ENCODE results near the gene PRKX. TPM values are rescaled to one million over a fixed set of nuclear protein-coding genes. Genes with fewer than 3 reads are reported as not detected.
"Not testable (repeated sequence)": the region's sequence is repeated elsewhere in the genome, so short reads cannot be mapped to it uniquely, and the experiment has no call there.

Gene PRKX
- total and polyA plus RNA-seq, 9 donors = 3.3 to 23.1 (median 8.3) TPM

DNA sequence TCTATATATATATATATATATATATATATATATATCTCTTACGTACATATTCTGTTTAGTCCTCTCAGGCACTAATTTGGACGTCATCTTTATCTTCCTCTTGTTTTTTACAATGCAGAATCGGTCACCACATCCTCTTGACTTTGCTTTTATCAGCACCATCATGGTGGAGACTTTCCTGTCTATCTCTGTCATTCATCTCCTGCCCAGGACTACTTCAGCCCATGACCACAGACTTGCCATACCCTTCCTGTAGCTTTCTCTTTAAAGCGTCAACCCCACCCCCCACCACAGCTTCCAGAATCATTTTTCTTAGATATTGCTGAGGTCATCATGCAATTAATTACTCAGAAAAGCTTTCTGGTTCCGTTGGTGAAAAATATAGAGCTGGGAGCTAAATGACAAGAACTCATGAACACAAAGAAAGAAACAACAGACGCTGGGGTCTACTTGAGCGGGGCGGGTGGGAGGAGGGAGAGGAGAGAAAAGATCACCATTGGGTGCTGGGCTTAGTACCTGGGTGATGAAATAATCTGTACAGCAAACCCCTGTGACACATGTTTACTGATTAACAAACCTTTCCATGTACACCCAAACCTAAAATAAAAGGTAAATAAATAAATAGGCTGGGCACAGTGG is 30.5 kb upstream of the PRKX start:
- H3K27ac ChIP-seq = no peak overlapping the region
- DNase-seq = no peak
- H3K4me1 ChIP-seq (ENCODE audit: insufficient read depth) = no peaks in the 10 kb centered on the region
- no peaks in the 10 kb centered on the region for H3K9me3 ChIP-seq
- WGBS, 3 donors = 74 to 78% (median 74%) methylated on average over 8 of the region's 8 CpGs
- H3K36me3 ChIP-seq = no peaks in the 10 kb centered on the region
- TF ChIP-seq EP300 (IDR thresholded peaks at IDR 0.05) (no peak), POLR2A (IDR thresholded peaks at IDR 0.05) (no peak)
- TF ChIP-seq, protein P1, sequence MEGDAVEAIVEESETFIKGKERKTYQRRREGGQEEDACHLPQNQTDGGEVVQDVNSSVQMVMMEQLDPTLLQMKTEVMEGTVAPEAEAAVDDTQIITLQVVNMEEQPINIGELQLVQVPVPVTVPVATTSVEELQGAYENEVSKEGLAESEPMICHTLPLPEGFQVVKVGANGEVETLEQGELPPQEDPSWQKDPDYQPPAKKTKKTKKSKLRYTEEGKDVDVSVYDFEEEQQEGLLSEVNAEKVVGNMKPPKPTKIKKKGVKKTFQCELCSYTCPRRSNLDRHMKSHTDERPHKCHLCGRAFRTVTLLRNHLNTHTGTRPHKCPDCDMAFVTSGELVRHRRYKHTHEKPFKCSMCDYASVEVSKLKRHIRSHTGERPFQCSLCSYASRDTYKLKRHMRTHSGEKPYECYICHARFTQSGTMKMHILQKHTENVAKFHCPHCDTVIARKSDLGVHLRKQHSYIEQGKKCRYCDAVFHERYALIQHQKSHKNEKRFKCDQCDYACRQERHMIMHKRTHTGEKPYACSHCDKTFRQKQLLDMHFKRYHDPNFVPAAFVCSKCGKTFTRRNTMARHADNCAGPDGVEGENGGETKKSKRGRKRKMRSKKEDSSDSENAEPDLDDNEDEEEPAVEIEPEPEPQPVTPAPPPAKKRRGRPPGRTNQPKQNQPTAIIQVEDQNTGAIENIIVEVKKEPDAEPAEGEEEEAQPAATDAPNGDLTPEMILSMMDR (IDR thresholded peaks at IDR 0.05) = no peak
- no peaks in the 10 kb centered on the region for H3K27me3 ChIP-seq
- no peak overlapping the region for H3K4me3 ChIP-seq
- intact Hi-C loops (cut with DNase I) = no loop called here

DNA sequence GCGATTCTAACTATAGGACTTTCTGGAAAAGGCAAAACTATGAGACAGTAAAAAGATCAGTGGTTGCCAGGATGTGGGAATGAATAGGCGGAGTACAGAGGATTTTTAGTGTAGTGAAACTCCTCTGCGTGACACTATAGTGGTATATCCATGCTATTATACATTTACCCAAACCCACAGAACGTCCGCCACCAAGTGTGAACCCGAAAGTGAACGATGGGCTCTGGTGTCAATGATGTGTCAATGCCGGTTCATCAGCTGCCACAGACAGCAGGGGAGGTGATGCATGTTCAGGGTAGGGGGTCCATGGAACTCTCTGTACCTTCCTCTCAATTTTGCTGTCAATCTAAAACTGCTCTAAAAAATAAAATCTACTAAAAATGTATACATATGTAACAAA is 27.5 kb upstream of the PRKX start:
- H3K4me3 ChIP-seq; DNase-seq; H3K9me3 ChIP-seq; H3K27ac ChIP-seq; H3K27me3 ChIP-seq; intact Hi-C loops (cut with DNase I); H3K4me1 ChIP-seq (ENCODE audit: insufficient read depth); H3K36me3 ChIP-seq: not testable (repeated sequence)
- 87 to 90% (median 89%) methylated on average over 8 of the region's 8 CpGs for WGBS, 3 donors

DNA sequence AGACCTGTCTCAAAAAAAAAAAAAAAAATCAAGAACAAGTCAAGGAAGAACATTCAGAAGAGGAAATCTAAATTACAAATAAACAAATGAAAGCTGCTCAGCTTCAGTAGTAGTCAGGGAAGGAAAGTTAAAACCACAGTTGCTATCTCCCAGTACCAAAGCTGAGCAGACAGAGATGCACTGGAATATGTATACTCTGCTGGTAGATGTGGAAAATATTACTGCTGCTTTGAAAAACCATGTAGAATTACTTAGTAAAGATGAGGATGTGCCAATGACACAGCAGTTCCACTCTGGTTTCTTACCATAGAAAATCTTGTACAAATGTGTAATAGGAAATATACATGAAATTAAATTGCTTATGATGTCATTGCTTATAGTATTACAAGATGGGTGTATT is 25.1 kb upstream of the PRKX start:
- no peaks in the 10 kb centered on the region for H3K36me3 ChIP-seq
- TF ChIP-seq, protein P1 (IDR thresholded peaks at IDR 0.05) = no peak
- TF ChIP-seq EP300 (IDR thresholded peaks at IDR 0.05) = no peak
- no peak overlapping the region for H3K4me3 ChIP-seq
- no peak overlapping the region for H3K27ac ChIP-seq
- intact Hi-C loops (cut with DNase I) = no loop called here
- H3K9me3 ChIP-seq = no peaks in the 10 kb centered on the region
- DNase-seq = no peak
- H3K27me3 ChIP-seq = no peaks in the 10 kb centered on the region
- no peaks in the 10 kb centered on the region for H3K4me1 ChIP-seq (ENCODE audit: insufficient read depth)

DNA sequence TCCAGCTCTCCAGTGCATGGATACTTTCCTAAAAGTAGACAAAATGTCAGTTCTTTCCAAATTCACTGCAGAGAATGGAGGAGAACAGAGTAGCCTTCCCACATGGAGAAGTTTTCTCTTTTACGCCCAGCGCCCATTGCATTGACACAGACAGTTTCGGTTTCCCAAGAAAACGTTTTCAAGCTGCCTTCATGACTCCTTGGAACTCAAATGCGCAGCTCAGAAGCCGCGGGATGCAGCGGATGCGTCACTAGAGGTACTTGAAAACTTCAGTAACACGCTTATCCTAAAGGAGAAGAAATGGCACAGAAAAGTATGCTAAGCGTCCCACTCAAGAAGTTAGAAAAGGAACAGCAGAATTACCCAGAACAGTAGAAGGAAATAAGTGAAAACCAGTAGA is 23.1 kb upstream of the PRKX start:
- 82 to 85% (median 83%) methylated on average over 11 of the region's 11 CpGs for WGBS, 3 donors
- DNase-seq; H3K4me1 ChIP-seq (ENCODE audit: insufficient read depth); H3K36me3 ChIP-seq; H3K4me3 ChIP-seq; H3K9me3 ChIP-seq; H3K27ac ChIP-seq; H3K27me3 ChIP-seq; intact Hi-C loops (cut with DNase I): not testable (repeated sequence)

DNA sequence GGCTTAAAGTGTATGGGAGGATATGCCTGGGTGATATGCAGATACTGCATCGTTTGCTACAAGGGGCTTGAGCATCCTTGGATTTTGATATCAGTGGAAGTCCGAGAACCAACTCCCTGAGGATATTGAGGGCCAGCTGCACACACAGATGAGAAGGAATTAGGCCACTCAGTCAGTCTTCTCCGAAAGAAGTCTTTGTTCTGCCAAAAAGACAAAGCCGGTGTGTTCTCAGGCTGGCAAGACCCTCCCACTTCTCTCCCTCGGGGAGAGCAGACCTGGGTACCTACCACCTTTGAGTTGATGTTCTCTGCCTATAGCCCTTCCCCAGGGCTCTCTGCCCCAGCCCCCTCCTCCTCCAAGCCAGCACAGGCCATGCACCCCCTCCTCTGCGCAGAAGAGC is 22.4 kb upstream of the PRKX start:
- H3K4me3 ChIP-seq; H3K27ac ChIP-seq; intact Hi-C loops (cut with DNase I); H3K4me1 ChIP-seq (ENCODE audit: insufficient read depth); H3K27me3 ChIP-seq; DNase-seq; H3K9me3 ChIP-seq; H3K36me3 ChIP-seq: not testable (repeated sequence)
- 51 to 62% (median 58%) methylated on average over 6 of the region's 6 CpGs for WGBS, 3 donors

DNA sequence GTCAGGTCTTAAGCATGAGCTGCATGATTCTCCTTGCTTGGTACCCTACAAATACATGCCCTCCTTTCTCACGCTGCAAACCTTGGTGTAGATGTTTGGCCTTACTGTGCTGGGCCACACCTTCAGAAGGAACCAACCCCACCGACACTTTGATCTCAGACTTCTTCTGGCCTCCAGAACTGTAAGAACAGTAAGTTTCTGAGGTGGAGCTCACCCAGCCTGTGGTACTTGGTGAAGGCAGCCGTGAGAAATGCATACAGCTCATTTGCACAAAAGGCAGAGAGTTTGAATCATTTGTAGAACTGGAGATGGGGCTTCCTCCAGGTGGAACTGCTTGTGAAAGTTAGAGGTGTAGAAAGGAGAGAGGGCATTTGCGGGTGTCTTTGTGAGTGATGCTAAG is 21.0 kb upstream of the PRKX start:
- H3K4me1 ChIP-seq (ENCODE audit: insufficient read depth); H3K27me3 ChIP-seq; H3K27ac ChIP-seq; DNase-seq; H3K4me3 ChIP-seq; intact Hi-C loops (cut with DNase I); H3K9me3 ChIP-seq; H3K36me3 ChIP-seq: not testable (repeated sequence)
- WGBS, 3 donors = 90 to 94% (median 92%) methylated on average over 4 of the region's 4 CpGs

DNA sequence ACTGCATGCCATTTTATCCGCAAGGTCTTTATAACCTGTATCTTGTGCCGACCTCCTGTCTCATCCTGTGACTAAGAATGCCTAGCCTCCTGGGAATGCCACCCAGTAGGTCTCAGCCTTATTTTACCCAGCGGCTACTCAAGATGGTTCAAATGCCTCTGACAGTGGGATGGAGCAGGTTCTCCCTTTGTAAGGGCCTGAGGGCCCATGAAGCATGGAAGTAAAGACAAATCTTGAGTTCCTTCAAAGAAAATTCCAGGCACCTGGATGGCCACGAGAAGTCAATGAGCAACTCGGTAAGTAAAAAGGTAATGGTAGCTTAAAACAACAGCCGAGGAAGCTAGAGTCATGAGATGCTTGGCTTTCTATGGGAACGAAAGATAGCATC is 19.6 kb upstream of the PRKX start:
- no peak overlapping the region for H3K4me3 ChIP-seq
- H3K9me3 ChIP-seq = no peaks in the 10 kb centered on the region
- peaks cover 1% of the 10 kb centered on the region for H3K4me1 ChIP-seq (ENCODE audit: insufficient read depth)
- H3K27ac ChIP-seq = no peak overlapping the region
- DNase-seq = no peak
- WGBS, 3 donors = 91 to 95% (median 94%) methylated on average over 7 of the region's 7 CpGs
- intact Hi-C loops (cut with DNase I) = no loop called here
- no peaks in the 10 kb centered on the region for H3K27me3 ChIP-seq
- no peaks in the 10 kb centered on the region for H3K36me3 ChIP-seq
- TF ChIP-seq EP300 (IDR thresholded peaks at IDR 0.05) (no peak), POLR2A (IDR thresholded peaks at IDR 0.05) (no peak)
- TF ChIP-seq, protein P1 (IDR thresholded peaks at IDR 0.05) = no peak

DNA sequence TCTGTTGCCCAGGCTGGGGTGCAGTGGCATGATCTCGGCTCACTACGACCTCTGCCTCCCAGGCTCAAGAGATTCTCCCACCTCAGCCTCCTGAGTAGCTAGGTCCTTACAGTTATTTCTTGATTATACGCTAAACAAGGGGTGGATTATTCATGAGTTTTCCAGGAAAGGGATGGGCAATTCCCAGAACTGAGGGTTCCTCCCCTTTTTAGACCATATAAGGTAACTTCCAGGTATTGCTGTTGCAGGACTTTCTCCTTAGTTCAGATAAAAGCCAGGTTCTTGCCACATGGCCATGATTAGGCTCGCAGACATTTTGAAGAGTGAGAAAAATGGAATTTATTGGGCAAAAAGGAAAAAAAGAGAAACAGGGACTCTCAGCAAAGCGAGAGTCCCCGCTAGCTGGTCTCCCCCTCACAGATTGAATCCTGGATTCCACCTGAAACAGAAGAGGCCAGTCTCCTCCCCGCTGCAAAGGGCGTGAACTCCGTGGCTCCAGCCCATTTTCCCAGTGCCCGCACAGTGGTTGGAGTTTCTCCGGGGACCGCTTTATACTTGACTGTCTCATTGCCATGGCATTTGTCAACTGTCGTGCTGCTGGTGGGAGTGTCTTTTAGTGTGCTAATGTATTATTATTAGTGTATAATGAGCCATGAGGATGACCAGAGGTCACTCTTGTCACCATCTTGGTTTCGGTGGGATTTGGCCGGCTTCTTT is 19.0 kb upstream of the PRKX start:
- 76 to 91% (median 80%) methylated on average over 15 of the region's 15 CpGs for WGBS, 3 donors
- H3K27ac ChIP-seq; H3K4me1 ChIP-seq (ENCODE audit: insufficient read depth); H3K4me3 ChIP-seq; H3K9me3 ChIP-seq; H3K27me3 ChIP-seq; DNase-seq; intact Hi-C loops (cut with DNase I); H3K36me3 ChIP-seq: not testable (repeated sequence)

Data from ovary (tissue), 9 donors.